Fibroblast of skin of back (primary cell): ENCODE results near the gene RPS15. TPM values are rescaled to one million over a fixed set of nuclear protein-coding genes. Genes with fewer than 3 reads are reported as not detected.

Source experiments
- DNase-seq: peaks from one replicate; pipeline ENCODE4 v3.0.0-alpha.2; 2013
- polyA plus RNA-seq, 2 experiments: library from polyadenylated mRNA; unstranded; fragments of 120-200 nt; gene quantifications; one replicate each; pipeline ENCODE4 v1.2.1, GENCODE V29; 2013; ENCODE audit not compliant: insufficient read length in 2 of 2

RPS15 gene
- 807 TPM for polyA plus RNA-seq (2013, experiment 1 of 2; ENCODE audit: insufficient read length)
- polyA plus RNA-seq (2013, experiment 2 of 2; ENCODE audit: insufficient read length), result 640 TPM

GRCh38 chr19:1438035-1438932 lies at the start of gene RPS15:
TSS of gene RPS15 (plus strand) at chr19:1438396. CDS start at chr19:1438426, 30 bp downstream.
- peak; percentile 90 for DNase-seq

GRCh38 chr19:1388637-1389026 lies 49.6 kb upstream of the RPS15 start:
- no peak for DNase-seq

GRCh38 chr19:1389033-1389940 lies 48.9 kb upstream of the RPS15 start:
- DNase-seq, result no peak

GRCh38 chr19:1390890-1391423 lies 47.2 kb upstream of the RPS15 start:
- DNase-seq, result no peak

- DNase-seq, result no peak
These were observed 45.8 kb upstream of the RPS15 start for GRCh38 chr19:1392407-1392806.

GRCh38 chr19:1392939-1393530 lies 45.2 kb upstream of the RPS15 start:
- DNase-seq, result no peak

- DNase-seq, result no peak
These were observed 44.4 kb upstream of the RPS15 start for GRCh38 chr19:1393841-1394240.

- DNase-seq, result no peak
These were observed 43.7 kb upstream of the RPS15 start for GRCh38 chr19:1394252-1395193.

GRCh38 chr19:1395194-1396018 lies 42.8 kb upstream of the RPS15 start:
- DNase-seq, result no peak

GRCh38 chr19:1396019-1396767 lies 42.0 kb upstream of the RPS15 start:
- DNase-seq, result no peak

GRCh38 chr19:1396768-1397679 lies 41.2 kb upstream of the RPS15 start:
- no peak for DNase-seq

GRCh38 chr19:1397838-1398237 lies 40.4 kb upstream of the RPS15 start:
- no peak for DNase-seq

GRCh38 chr19:1399079-1399478 lies 39.1 kb upstream of the RPS15 start:
- DNase-seq, result no peak

GRCh38 chr19:1399745-1400144 lies 38.5 kb upstream of the RPS15 start:
- no peak for DNase-seq

GRCh38 chr19:1400281-1401137 lies 37.7 kb upstream of the RPS15 start:
- DNase-seq, result peak; percentile 33

- peak; percentile 49 for DNase-seq
These were observed 36.9 kb upstream of the RPS15 start, which contains the start of gene GAMT for GRCh38 chr19:1401138-1401888. TSS of gene GAMT (minus strand) at chr19:1401542. CDS start at chr19:1401476, 66 bp downstream.

GRCh38 chr19:1401889-1402217 lies 36.3 kb upstream of the RPS15 start:
- DNase-seq, result no peak
